GM12891 (cell line): ENCODE data around the gene STXBP3.

Experiments
- PAX5 ChIP-seq: IDR thresholded peaks from 2 replicates; pipeline ENCODE4 v1.6.1; 2011; ENCODE audit warnings: low read length, moderate library complexity, mild to moderate bottlenecking; ENCODE audit not compliant: insufficient read depth, severe bottlenecking
- POLR2A ChIP-seq: IDR thresholded peaks from 2 replicates; pipeline ENCODE4 v1.6.1; 2011; ENCODE audit warnings: low read depth, low read length, control low read depth
- POLR2AphosphoS5 ChIP-seq: IDR thresholded peaks from 2 replicates; pipeline ENCODE4 v1.6.1; 2011; ENCODE audit warnings: low read depth, low read length, control low read depth
- TAF1 ChIP-seq: IDR thresholded peaks from 2 replicates; pipeline ENCODE4 v1.6.1; 2011; ENCODE audit warnings: low read depth, low read length, control low read depth

DNA sequence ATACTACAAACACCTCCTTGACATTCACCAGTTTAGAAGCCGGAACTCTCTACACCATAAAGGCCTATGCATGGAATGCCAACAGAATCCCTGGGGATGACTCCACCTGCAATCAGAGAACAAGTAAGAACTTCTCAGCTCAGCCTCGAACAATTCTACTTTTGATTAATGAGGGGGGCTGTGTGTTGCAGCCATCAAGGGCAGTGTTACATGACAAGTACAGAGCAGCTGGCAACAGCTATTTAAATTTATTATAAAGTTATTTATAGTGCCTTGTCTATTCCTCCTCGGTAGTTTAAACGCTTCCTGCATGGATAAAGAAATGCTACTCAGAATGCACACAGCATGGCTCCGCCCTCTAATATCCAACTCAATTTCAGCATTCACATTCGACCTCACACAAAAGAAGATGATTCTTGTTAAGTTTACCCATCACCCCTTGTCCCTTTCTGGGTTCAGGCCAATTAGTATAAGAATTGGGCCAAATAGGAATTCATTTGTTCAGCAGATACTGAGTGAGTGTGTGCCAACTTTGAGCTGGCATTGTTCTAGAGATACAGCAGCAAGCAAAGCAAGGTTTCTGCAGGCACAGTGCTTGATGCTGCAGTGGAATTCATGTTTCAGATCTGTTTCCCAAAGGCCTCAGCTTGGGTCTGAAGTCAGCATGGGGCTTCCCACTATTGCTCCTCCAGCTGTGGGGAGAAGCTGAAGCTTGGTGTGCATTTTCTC, 27.4 kb upstream of the STXBP3 start:
- TF ChIP-seq POLR2AphosphoS5 (no peak), PAX5 (no peak), TAF1 (no peak), POLR2A (no peak)
